OCI-LY1 (cell line): Measurements from ENCODE around the gene CFAP57.

Experiments
- H2AFZ ChIP-seq: fragments of 200-600 bp; sonication (generic), shearing (Covaris generic); 2 replicates; pipeline ENCODE4 v1.6.0; 2014; ENCODE audit warnings: antibody characterized with exemption, mild to moderate bottlenecking, low read length
- H3F3A ChIP-seq: fragments of 200-600 bp; sonication (generic), shearing (Covaris generic); 2 replicates; pipeline ENCODE4 v1.6.0; 2014; ENCODE audit warnings: mild to moderate bottlenecking, antibody characterized with exemption, low read length, moderate library complexity; ENCODE audit not compliant: insufficient read depth
- H3K27ac ChIP-seq: fragments of 200-600 bp; sonication (generic); 2 replicates; pipeline ENCODE4 v1.5.1; 2014; ENCODE audit warnings: low read length, mixed run types, mild to moderate bottlenecking, low read depth; ENCODE audit not compliant: poor library complexity, severe bottlenecking
- H3K27me3 ChIP-seq: fragments of 200-600 bp; sonication (generic); 2 replicates; pipeline ENCODE4 v1.6.0; 2014; ENCODE audit warnings: antibody characterized with exemption, mild to moderate bottlenecking, low read length, moderate library complexity; ENCODE audit not compliant: insufficient read depth
- H3K36me3 ChIP-seq: fragments of 200-600 bp; sonication (generic); 2 replicates; pipeline ENCODE4 v1.6.1; 2014; ENCODE audit warnings: mild to moderate bottlenecking, antibody characterized with exemption, low read length, moderate library complexity, mixed read lengths; ENCODE audit not compliant: insufficient read depth
- H3K4me1 ChIP-seq: fragments of 200-600 bp; sonication (generic); 2 replicates; pipeline ENCODE4 v1.5.1; 2014; ENCODE audit warnings: mild to moderate bottlenecking, low read length, moderate library complexity; ENCODE audit not compliant: insufficient read depth, severe bottlenecking
- H3K4me2 ChIP-seq: fragments of 200-600 bp; sonication (generic), shearing (Covaris generic); 2 replicates; pipeline ENCODE4 v1.6.1; 2014; ENCODE audit warnings: low read length
- H3K4me3 ChIP-seq: fragments of 200-600 bp; sonication (generic); 2 replicates; pipeline ENCODE4 v1.5.1; 2014; ENCODE audit warnings: low read length, low read depth, mild to moderate bottlenecking, mixed read lengths; ENCODE audit not compliant: poor library complexity, severe bottlenecking
- H3K79me2 ChIP-seq: fragments of 200-600 bp; shearing (Covaris generic); 2 replicates; pipeline ENCODE4 v1.6.1; 2016; ENCODE audit warnings: mixed run types, low read length, mixed read lengths; ENCODE audit not compliant: insufficient read depth
- H3K9ac ChIP-seq: fragments of 200-600 bp; sonication (generic), shearing (Covaris generic); 2 replicates; pipeline ENCODE4 v1.6.1; 2014; ENCODE audit warnings: mild to moderate bottlenecking, low read length, mixed read lengths
- H3K9me2 ChIP-seq: fragments of 200-600 bp; sonication (generic), shearing (Covaris generic); 2 replicates; pipeline ENCODE4 v1.6.1; 2014; ENCODE audit warnings: low read depth, mild to moderate bottlenecking, low read length, mixed read lengths
- H3K9me3 ChIP-seq: fragments of 200-600 bp; shearing (Covaris generic); 2 replicates; pipeline ENCODE4 v1.6.1; 2014; ENCODE audit warnings: low read length, mixed read lengths
- H4K20me1 ChIP-seq: fragments of 200-600 bp; sonication (generic), shearing (Covaris generic); 2 replicates; pipeline ENCODE4 v1.6.0; 2016; ENCODE audit warnings: mild to moderate bottlenecking, low read length; ENCODE audit not compliant: insufficient read depth
- EZH2 ChIP-seq: fragments of 200-600 bp; sonication (generic), shearing (Covaris generic); IDR thresholded peaks from 2 replicates; pipeline ENCODE4 v1.8.0; 2017; ENCODE audit warnings: borderline replicate concordance, mixed run types, mild to moderate bottlenecking, antibody characterized with exemption, low read length, moderate library complexity, mixed read lengths
- TF ChIP-seq, protein P1 (sequence below): fragments of 200-600 bp; sonication (generic), shearing (Covaris generic); IDR thresholded peaks from 2 replicates; pipeline ENCODE4 v1.5.1; 2017; ENCODE audit warnings: mild to moderate bottlenecking, antibody characterized with exemption, low read length, moderate library complexity, mixed read lengths

The CFAP57 gene

DNA sequence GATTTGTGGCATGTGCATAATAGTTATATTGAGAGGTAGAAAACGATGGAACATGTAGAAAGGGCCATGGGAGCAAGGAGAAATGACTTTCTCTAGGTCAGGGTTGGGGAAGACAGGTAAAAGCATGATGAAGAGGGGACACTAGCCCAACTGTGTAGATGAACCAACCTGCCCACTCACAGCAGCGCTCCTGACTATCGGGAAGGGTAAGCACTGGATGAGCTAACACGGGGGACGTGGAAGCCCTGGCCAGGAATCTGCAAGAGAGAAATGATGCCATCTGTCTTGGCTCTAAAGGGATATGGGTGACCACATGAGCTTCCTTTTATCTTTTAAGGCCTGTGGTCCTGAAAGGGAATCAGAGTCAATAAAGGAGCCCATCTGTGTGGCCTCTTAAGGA, 61.5 kb downstream of the CFAP57 start:
- TF ChIP-seq, protein P1, sequence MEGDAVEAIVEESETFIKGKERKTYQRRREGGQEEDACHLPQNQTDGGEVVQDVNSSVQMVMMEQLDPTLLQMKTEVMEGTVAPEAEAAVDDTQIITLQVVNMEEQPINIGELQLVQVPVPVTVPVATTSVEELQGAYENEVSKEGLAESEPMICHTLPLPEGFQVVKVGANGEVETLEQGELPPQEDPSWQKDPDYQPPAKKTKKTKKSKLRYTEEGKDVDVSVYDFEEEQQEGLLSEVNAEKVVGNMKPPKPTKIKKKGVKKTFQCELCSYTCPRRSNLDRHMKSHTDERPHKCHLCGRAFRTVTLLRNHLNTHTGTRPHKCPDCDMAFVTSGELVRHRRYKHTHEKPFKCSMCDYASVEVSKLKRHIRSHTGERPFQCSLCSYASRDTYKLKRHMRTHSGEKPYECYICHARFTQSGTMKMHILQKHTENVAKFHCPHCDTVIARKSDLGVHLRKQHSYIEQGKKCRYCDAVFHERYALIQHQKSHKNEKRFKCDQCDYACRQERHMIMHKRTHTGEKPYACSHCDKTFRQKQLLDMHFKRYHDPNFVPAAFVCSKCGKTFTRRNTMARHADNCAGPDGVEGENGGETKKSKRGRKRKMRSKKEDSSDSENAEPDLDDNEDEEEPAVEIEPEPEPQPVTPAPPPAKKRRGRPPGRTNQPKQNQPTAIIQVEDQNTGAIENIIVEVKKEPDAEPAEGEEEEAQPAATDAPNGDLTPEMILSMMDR = no peak
- no peak for TF ChIP-seq EZH2
- Histone ChIP-seq H3K4me2 (no peak overlapping the region), H3K27me3 (no peaks in the 10 kb centered on the region), H2AFZ (no peak overlapping the region), H3K9me3 (no peaks in the 10 kb centered on the region), H3K9me2 (no peaks in the 10 kb centered on the region), H3K27ac (no peak overlapping the region), H3K79me2 (no peaks in the 10 kb centered on the region), H3K4me1 (no peaks in the 10 kb centered on the region), H4K20me1 (no peaks in the 10 kb centered on the region), H3K4me3 (no peak overlapping the region), H3F3A (no peaks in the 10 kb centered on the region), H3K9ac (no peak overlapping the region), H3K36me3 (no peaks in the 10 kb centered on the region)

DNA sequence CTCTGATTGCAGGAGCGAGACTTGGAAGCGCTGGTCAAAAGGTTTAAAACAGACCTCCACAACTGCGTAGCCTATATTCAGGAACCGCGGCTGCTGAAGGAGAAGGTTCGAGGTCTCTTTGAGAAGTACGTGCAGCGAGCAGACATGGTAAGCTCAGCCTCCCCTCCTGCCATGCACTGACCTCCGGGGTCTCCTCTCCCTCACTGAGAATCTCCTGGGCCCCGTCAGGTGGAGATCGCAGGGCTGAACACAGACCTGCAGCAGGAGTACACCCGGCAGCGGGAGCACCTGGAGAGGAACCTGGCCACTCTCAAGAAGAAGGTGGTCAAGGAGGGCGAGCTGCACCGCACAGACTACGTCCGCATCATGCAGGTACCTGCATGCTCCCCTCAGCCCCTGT, 62.1 kb downstream of the CFAP57 start:
- Histone ChIP-seq H3K4me1 (no peaks in the 10 kb centered on the region), H3K36me3 (no peaks in the 10 kb centered on the region), H3K79me2 (no peaks in the 10 kb centered on the region), H3F3A (no peaks in the 10 kb centered on the region), H3K27me3 (no peaks in the 10 kb centered on the region), H3K27ac (no peak overlapping the region), H3K4me3 (no peak overlapping the region), H4K20me1 (no peaks in the 10 kb centered on the region), H3K4me2 (no peak overlapping the region), H2AFZ (no peak overlapping the region), H3K9me2 (no peaks in the 10 kb centered on the region), H3K9ac (no peak overlapping the region), H3K9me3 (no peaks in the 10 kb centered on the region)
- TF ChIP-seq, protein P1 = no peak
- no peak for TF ChIP-seq EZH2

DNA sequence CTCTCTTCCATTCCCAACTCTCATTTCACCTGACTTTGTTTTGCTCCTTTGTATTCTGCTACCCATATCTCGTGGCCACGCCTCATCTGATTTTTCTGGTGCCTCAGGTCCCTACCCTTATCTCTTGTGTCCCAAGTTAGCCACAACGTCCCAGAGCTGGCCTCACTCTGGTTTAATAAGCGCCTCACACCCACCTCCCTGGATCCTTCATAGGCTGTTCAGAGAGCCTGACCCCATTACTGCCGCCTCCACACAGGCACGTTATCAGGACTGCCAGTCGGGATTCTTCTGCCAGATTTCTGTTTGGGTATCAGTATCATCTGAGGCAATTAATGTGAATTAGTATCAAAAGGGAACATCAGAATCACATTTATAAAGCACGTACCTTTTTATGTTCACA, 62.9 kb downstream of the CFAP57 start:
- TF ChIP-seq, protein P1 = no peak
- no peak for TF ChIP-seq EZH2

More for the DNA sequence above, 62.9 kb downstream of the CFAP57 start:
- Histone ChIP-seq H3K9me2 (no peaks in the 10 kb centered on the region), H3F3A (no peaks in the 10 kb centered on the region), H3K27me3 (no peaks in the 10 kb centered on the region), H3K4me3 (no peak overlapping the region), H3K9me3 (no peaks in the 10 kb centered on the region), H2AFZ (no peak overlapping the region), H4K20me1 (no peaks in the 10 kb centered on the region), H3K9ac (no peak overlapping the region), H3K4me1 (no peaks in the 10 kb centered on the region), H3K4me2 (no peak overlapping the region), H3K27ac (no peak overlapping the region), H3K79me2 (no peaks in the 10 kb centered on the region), H3K36me3 (no peaks in the 10 kb centered on the region)
